OCI-LY1 (cell line): ENCODE measurements around the gene DPYSL3.

Experiments used
- H2AFZ ChIP-seq: fragments of 200-600 bp; sonication (generic), shearing (Covaris generic); 2 replicates; pipeline ENCODE4 v1.6.0; 2014; ENCODE audit warnings: antibody characterized with exemption, mild to moderate bottlenecking, low read length
- H3F3A ChIP-seq: fragments of 200-600 bp; sonication (generic), shearing (Covaris generic); 2 replicates; pipeline ENCODE4 v1.6.0; 2014; ENCODE audit warnings: mild to moderate bottlenecking, antibody characterized with exemption, low read length, moderate library complexity; ENCODE audit not compliant: insufficient read depth
- H3K27ac ChIP-seq: fragments of 200-600 bp; sonication (generic); 2 replicates; pipeline ENCODE4 v1.5.1; 2014; ENCODE audit warnings: low read length, mixed run types, mild to moderate bottlenecking, low read depth; ENCODE audit not compliant: poor library complexity, severe bottlenecking
- H3K27me3 ChIP-seq: fragments of 200-600 bp; sonication (generic); 2 replicates; pipeline ENCODE4 v1.6.0; 2014; ENCODE audit warnings: antibody characterized with exemption, mild to moderate bottlenecking, low read length, moderate library complexity; ENCODE audit not compliant: insufficient read depth
- H3K36me3 ChIP-seq: fragments of 200-600 bp; sonication (generic); 2 replicates; pipeline ENCODE4 v1.6.1; 2014; ENCODE audit warnings: mild to moderate bottlenecking, antibody characterized with exemption, low read length, moderate library complexity, mixed read lengths; ENCODE audit not compliant: insufficient read depth
- H3K4me1 ChIP-seq: fragments of 200-600 bp; sonication (generic); 2 replicates; pipeline ENCODE4 v1.5.1; 2014; ENCODE audit warnings: mild to moderate bottlenecking, low read length, moderate library complexity; ENCODE audit not compliant: insufficient read depth, severe bottlenecking
- H3K4me2 ChIP-seq: fragments of 200-600 bp; sonication (generic), shearing (Covaris generic); 2 replicates; pipeline ENCODE4 v1.6.1; 2014; ENCODE audit warnings: low read length
- H3K4me3 ChIP-seq: fragments of 200-600 bp; sonication (generic); 2 replicates; pipeline ENCODE4 v1.5.1; 2014; ENCODE audit warnings: low read length, low read depth, mild to moderate bottlenecking, mixed read lengths; ENCODE audit not compliant: poor library complexity, severe bottlenecking
- H3K79me2 ChIP-seq: fragments of 200-600 bp; shearing (Covaris generic); 2 replicates; pipeline ENCODE4 v1.6.1; 2016; ENCODE audit warnings: mixed run types, low read length, mixed read lengths; ENCODE audit not compliant: insufficient read depth
- H3K9ac ChIP-seq: fragments of 200-600 bp; sonication (generic), shearing (Covaris generic); 2 replicates; pipeline ENCODE4 v1.6.1; 2014; ENCODE audit warnings: mild to moderate bottlenecking, low read length, mixed read lengths
- H3K9me2 ChIP-seq: fragments of 200-600 bp; sonication (generic), shearing (Covaris generic); 2 replicates; pipeline ENCODE4 v1.6.1; 2014; ENCODE audit warnings: low read depth, mild to moderate bottlenecking, low read length, mixed read lengths
- H3K9me3 ChIP-seq: fragments of 200-600 bp; shearing (Covaris generic); 2 replicates; pipeline ENCODE4 v1.6.1; 2014; ENCODE audit warnings: low read length, mixed read lengths
- H4K20me1 ChIP-seq: fragments of 200-600 bp; sonication (generic), shearing (Covaris generic); 2 replicates; pipeline ENCODE4 v1.6.0; 2016; ENCODE audit warnings: mild to moderate bottlenecking, low read length; ENCODE audit not compliant: insufficient read depth
- CTCF ChIP-seq: fragments of 200-600 bp; sonication (generic), shearing (Covaris generic); IDR thresholded peaks from 2 replicates; pipeline ENCODE4 v1.5.1; 2017; ENCODE audit warnings: mild to moderate bottlenecking, antibody characterized with exemption, low read length, moderate library complexity, mixed read lengths
- EZH2 ChIP-seq: fragments of 200-600 bp; sonication (generic), shearing (Covaris generic); IDR thresholded peaks from 2 replicates; pipeline ENCODE4 v1.8.0; 2017; ENCODE audit warnings: borderline replicate concordance, mixed run types, mild to moderate bottlenecking, antibody characterized with exemption, low read length, moderate library complexity, mixed read lengths

The DPYSL3 gene

GRCh38 chr5:147522435-147522834 lies 12.6 kb upstream of the DPYSL3 start:
- Histone ChIP-seq H3K4me1 (no peaks in the 10 kb centered on the region), H3K4me3 (no peak overlapping the region), H4K20me1 (no peaks in the 10 kb centered on the region), H3K79me2 (no peaks in the 10 kb centered on the region), H3K4me2 (no peak overlapping the region), H3K27ac (no peak overlapping the region), H3K9me3 (no peaks in the 10 kb centered on the region), H3K9me2 (no peaks in the 10 kb centered on the region), H3K9ac (no peak overlapping the region), H2AFZ (no peak overlapping the region), H3K27me3 (no peaks in the 10 kb centered on the region), H3F3A (no peaks in the 10 kb centered on the region), H3K36me3 (no peaks in the 10 kb centered on the region)
- TF ChIP-seq CTCF (no peak), EZH2 (no peak)

GRCh38 chr5:147520450-147520849 lies 10.6 kb upstream of the DPYSL3 start:
- H3K4me3 ChIP-seq: no peak overlapping the region
- H3K4me1 ChIP-seq: no peaks in the 10 kb centered on the region
- H3F3A ChIP-seq: no peaks in the 10 kb centered on the region
- no peaks in the 10 kb centered on the region for H3K9me3 ChIP-seq
- H3K79me2 ChIP-seq: no peaks in the 10 kb centered on the region
- H3K9ac ChIP-seq: no peak overlapping the region
- no peak overlapping the region for H3K4me2 ChIP-seq
- no peak overlapping the region for H2AFZ ChIP-seq
- no peaks in the 10 kb centered on the region for H3K36me3 ChIP-seq
- H3K9me2 ChIP-seq: no peaks in the 10 kb centered on the region
- H3K27me3 ChIP-seq: no peaks in the 10 kb centered on the region
- H4K20me1 ChIP-seq: no peaks in the 10 kb centered on the region
- TF ChIP-seq EZH2: no peak
- no peak for TF ChIP-seq CTCF
- H3K27ac ChIP-seq: no peak overlapping the region

GRCh38 chr5:147519380-147519779 lies 9.5 kb upstream of the DPYSL3 start:
- Histone ChIP-seq H3K27me3 (no peaks in the 10 kb centered on the region), H3K4me1 (no peaks in the 10 kb centered on the region), H3K36me3 (no peaks in the 10 kb centered on the region), H3K9ac (no peak overlapping the region), H3K4me3 (no peak overlapping the region), H4K20me1 (no peaks in the 10 kb centered on the region), H3K79me2 (no peaks in the 10 kb centered on the region), H3K4me2 (no peak overlapping the region), H3F3A (no peaks in the 10 kb centered on the region), H3K9me2 (no peaks in the 10 kb centered on the region), H2AFZ (no peak overlapping the region), H3K9me3 (no peaks in the 10 kb centered on the region), H3K27ac (no peak overlapping the region)
- TF ChIP-seq EZH2 (no peak), CTCF (no peak)
